ENCODE measurements around the gene HOXA1.

HOXA1 gene

DNA sequence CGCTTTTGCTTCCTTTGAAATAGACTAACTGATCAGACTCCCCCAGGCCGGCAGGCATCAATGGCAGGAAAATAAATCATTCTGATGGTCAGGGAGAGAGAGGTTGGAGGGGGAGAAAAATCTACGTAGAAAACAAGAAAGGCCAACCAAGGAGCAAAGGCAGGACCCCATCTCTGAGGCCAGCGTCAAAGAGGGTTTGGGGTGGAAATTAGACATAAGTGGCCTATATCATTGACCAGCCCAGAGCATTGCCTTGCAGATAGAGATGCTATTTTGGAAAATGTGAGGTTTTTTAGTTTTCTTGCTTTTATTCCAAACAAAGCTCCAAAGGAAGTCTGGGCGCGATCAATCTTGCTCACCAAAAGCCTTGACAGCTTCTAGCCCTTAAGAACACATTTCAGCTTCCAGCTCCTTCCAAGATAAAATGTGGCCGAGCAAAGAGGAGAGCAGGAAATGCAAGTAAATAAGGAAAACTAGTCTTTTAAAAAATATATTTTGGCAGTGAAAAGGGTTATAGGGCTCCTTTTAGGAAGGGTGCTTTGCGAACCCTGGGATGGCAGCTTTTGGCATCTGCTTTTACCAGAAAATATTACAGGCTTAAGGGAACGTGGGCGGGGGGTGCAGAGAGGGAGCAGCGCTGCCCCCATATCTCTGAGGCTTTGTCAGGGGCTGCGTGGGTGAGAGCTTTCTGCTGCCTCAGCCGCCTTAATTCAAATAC, 8.7 kb upstream of the HOXA1 start:
- no peak for DNase-seq

DNA sequence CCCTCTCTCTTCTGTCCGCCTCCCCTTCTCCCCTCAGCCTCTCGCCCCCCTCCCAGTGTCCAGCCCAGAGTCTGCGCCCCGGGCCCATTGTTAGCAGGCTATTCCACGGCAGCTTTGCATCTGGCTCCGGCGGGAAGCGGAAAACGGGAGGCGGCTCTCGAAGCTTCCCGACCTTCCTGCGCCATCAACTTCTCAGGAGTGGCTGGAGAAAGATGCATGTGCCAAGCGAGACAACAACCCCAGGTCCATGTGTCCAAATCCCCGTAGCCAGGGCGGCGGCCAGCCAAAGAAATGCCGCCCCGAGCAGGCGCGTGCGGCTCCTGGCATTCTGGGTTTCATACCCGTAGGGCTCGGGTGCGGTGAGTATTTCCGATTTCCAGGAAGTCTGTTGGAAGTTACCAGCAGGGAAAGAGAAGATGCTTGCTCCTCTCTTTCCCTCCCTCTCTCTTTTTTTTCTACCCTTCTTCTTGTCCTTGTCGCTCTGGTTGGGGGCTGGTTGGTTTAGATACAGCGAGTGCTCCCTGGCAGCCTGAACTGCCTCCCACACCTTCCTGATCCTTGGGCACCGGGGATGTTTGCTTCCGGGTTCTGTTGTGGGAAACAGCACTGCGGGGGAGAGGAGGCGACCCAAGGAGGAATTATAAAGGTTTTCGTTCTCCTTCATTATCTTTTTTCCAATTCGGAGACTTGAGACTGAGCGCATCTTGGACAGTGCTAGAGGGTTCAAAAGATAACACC, 7.9 kb upstream of the HOXA1 start:
- no peak for DNase-seq

DNA sequence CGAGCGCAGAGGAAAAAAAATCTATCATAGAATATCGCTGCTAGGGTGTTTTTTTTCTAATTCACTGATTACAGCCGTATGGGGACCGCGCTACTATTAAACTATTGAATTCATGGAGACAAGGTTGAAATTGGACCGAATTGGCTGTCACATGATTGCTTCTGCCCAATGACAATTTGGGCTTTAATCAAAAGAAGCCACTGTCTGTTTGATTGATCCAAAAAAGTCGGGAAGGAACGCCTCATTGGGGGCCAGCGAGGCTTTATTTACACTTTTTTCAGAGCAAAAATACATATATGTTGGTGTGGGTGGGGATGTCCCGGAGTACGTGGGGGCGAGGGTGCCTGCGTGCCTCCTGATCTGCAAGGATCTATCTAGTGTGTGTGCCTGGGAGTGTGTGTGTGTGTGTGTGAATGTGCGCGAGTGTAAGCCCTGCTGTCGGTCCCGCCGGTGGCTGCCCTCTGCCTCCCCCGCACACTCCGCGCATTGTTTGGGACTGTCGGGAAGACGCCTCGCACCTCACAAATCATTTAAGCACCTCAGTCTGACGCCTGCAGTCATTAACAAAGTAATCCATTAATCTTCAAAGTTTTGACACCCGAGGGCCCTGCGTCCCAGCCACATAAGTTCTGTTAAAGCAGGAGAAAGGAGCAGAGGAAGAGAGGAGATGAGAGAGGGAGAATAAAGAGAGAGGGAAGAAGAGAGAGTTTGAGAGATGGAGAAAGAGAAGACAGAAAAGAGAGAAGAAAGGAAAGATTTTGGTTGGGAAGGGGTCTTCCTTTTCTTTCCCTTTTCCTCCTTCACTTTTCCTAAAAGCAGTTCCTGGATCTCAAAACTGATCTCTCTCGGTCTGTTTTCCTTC, 7.0 kb upstream of the HOXA1 start, which contains the start of gene HOXA2:
HOXA2 (minus strand) TSS at position 103 of the 862 bp plus-strand sequence. CDS start 183 bp downstream, outside the sequence.
- no peak for DNase-seq

DNA sequence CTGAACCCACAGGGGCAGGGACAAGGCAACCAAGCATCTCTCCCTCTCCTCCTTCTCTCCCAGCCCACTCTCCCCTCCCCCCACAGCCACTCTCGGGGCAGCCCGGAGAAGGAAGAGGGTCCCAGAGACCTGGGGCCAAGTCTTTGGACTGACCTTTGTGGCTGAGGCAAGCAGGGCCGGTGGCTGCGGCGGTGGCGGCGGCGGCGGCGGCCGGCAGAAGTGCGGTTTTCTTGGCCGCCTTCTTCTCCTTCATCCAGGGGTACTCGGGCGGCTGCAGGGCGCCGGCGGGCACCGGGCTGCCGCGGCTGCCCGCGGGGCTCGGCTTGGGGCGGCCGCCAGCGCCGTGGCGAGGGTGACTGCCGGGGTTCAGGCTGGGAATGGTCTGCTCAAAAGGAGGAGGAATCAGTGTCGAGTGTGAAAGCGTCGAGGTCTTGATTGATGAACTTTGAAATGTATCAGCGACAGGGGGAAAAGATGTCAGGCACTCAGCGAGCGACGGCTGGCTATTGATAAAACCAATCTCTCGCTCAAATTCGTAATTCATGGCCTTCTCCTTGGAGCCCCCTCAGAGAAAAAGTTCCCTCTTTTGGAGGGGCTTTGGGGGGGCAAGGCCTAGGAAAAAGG, 6.3 kb upstream of the HOXA1 start:
- DNase-seq, result no peak

DNA sequence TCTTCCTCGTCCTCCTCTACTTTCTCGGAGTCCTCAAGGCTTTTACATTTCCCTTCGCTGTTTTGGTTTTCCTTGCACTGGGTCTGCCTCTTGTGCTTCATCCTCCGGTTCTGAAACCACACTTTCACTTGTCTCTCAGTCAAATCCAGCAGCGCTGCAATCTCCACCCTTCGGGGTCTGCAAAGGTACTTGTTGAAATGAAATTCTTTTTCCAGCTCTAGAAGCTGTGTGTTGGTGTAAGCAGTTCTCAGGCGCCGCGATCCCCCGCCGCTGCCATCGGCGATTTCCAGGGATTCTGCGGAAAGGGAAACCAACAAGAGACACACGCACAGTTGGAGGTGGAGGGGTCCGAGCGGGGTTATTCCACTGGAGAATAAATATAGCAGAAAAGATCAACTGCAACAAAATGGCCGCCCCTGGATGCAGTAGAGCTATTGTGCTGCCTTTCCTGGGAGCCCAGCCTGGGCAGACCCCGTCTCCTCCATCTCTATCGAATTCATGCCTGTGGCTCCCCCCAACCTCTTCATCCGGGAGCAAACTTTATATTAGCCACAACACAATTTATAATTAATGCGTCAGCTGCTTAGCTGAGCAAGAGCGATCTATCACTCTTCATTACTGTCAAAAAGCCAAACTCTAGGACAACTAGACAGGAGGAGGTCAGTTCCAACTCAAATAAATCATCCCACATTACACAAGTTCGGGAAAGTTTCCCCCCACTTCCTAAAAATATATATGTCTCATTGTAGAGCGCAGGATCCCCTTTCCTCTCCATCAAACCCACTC, 5.6 kb upstream of the HOXA1 start:
- no peak for DNase-seq

DNA sequence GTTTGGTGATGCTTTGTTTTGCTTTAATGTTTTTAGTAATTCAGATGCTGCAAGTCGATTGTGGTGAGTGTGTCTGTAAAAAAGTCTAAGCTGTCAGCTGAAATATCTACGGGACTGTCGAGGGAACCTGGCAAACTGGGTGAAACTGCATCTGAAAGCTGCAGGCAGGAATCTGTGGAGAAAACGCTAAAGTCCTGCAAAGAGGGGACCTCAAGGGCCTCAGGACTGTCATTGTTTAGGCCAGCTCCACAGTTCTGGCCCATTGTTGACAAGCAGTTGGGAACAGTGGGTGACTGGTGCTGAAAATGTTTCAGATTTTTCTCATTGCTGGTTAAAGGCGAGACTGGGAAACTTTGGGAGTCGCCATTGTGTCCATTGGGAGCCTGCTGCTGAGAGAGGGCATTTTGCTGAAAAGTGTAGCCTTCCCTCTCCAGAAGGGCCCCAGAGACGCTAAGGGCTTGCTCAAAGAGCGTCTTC, 4.9 kb upstream of the HOXA1 start:
- DNase-seq, result no peak

DNA sequence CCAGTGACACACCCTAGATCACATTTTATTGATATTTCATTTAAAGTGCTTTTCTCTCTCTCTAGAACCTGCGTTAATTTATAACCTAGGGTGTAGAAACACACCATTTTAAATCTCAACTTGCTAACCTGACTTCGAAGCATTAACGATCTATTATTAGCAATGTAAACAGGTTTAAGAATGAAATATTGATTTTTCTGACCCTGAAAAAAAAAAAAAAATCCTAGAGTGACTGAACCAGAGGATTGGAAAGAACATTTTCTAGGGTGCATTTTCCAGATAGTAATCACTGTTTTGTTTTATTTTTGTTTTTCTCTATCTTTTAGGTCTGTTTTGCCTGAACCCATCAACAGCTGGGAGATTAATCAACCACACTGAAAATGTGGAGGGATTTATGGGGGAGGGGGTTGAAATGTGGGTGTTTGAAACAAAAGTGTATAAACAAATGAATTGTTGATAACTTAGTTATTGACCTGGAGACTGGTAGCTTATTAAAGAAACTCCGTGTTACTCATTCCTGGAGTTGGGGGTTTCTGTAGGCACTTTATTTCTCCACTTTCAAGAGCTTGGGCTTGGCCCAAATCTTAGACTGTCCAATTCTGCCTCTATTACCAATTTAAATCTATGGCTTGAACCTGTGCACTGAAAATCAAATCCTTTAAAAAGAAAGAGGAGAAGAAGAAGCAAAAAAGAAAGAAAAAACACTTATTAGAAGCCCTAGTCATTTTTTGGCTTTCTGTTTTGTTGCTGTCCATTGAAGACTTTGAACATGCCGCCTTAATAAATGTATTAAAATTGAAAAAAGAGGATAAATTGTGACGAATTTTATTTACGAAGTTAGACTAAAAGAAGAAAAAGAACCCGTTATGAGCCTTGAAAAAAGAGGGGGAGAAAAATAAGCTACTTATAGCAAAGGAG, 3.9 kb upstream of the HOXA1 start:
- no peak for DNase-seq

DNA sequence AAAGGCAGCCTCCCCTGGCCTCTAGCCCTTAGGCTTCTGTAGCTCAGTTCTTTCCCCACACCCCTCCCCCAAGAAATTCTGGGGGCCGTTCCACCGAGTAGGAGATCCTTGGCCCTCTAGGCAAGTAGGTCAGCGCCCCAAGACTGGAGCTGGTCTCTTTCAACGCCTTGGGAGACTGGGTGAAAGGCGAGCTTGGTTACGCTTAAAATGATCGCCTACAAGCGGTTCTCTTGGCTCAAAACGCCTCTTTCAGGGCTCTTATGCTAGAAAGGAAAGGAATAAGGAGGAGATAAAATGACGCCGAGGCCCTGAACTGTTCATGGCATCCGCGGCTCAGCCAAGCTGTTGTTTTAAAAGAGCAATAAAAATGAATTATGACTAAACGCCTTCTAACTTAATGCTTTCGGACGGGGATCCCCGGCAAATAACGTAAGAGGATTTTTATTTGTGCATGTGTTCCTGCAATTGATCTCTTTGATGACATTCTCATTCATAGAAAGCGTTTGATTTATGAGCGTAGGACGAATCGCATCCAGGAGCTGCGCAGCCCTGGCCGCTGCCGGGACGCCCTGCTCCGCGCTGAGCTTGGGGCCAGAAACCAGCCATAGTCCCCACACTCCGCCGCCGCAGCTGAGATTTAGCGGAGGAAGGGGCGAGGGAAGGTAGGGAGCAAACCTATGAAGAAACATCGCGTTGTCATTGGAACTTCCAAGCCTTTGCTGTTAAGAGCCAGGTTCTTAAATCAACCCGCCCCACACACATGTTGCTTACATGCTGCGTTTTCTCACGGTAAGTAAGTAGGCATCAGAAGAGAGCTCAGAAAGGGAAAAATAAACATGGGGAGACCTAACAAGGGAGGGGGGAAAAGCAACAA, 3.0 kb upstream of the HOXA1 start:
- DNase-seq, result no peak

DNA sequence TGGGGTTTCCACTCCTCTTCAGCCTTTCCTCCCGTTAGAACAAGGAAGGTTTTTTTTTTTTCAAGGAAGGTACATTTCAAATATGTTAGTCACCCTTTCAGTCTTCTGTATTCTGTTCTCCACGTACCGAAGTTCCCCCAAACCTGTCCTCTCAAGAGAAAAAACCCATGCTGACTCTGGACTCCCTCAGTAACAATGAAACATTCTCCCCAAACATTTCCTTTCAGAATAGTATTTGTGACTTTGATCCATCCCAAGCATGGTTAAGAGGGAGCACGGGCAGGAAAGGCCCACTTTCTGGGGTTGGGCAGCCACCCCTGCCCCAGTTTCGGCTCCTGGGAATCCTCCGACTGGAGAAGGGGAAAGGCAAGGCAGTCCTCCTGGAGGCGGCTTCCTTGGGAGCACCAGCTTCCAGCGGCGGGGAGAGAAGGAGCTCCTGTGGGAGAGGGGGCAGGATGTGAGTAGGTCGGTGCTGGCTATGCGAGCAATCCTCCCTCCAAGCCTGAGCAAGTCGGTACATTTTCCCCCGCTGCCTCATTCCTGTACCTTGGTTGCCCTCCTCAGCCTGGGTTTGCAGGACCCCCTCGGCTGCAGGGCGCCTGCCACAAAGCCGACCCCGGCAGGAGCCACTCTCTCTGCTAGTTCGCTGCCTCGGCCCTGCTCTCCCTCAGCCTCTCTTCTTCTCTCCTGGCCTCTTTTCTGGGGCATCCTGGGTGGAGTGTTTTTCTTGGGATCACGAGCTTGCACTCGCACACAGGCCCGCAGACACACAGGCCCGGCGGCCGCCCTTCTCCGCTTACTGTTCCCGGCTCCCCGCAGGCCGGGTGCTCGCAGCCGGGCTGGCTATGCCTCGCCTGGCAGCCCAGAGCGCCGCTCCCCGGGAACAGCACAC, 2.1 kb upstream of the HOXA1 start:
- no peak for DNase-seq

DNA sequence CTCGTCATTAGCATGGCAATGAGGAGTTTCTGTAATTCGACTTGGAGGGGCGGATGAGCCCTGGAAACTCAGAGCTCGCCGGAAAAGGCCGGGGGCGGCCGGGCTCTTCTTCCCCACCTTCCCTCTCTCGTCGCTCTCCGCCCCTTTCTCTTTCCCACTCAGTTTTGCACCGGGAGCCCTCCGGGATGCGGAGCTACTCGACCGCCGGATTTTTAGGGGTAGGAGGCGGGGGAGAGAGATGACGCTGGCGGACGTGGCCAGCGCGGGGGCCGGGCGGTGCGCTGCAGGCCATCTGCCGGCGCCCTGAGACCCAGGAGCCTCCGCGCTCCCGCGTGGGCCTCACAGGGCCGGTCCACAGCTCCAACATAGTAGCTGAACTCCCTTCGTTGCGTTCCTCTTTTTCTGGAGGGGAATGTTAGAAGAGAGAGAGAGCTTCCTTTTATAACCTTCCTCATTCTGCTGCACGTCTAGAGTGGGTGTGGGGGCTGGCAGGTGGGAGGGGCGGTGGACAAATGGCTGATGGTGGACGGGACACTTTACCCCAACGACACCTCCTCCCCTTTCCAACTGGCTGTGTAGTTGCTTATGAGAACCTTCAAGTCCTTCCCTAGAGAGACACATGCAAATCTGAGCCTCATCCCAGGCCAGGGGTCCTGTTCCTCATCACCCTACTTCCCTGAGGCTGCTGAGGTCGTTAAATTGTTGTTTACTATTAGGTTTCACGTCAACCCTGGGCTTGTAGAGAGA, 1.1 kb upstream of the HOXA1 start:
- DNase-seq, result peak; percentile 34

DNA sequence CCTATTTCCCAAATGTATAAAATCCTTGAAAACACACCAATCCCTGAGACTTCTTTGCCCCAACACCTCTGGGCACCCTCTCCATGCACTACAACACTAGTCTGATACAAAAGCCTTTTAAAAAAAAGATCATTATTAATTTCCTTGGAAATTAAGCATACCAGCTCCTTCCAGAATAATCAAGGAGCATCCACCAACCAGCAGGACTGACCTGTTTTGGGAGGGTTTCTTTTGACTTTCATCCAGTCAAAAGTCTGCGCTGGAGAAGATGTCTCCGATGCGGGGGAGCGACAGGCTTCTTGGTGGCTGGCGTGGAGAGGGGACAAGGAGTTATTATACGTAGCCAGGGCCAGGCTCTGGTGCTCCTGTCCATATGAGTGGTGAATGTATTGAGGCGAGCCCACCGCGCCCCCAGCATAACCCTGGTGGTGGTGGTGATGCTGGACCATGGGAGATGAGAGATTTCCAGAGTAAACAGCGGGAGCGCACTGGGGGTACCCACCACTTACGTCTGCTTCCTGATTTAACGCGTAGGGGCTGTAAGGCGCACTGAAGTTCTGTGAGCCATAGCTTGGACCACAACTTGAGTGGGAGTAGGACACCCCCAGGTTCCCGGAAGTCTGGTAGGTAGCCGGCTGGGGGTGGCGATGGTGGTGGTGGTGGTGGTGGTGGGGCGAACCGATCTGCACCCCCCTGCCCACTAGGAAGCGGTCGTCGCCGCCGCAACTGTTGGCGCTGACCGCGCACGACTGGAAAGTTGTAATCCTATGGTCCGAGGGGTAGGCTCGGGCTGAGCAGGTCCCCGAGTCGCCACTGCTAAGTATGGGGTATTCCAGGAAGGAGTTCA, 527 bp downstream of the HOXA1 start:
- peak; percentile 34 for DNase-seq

DNA sequence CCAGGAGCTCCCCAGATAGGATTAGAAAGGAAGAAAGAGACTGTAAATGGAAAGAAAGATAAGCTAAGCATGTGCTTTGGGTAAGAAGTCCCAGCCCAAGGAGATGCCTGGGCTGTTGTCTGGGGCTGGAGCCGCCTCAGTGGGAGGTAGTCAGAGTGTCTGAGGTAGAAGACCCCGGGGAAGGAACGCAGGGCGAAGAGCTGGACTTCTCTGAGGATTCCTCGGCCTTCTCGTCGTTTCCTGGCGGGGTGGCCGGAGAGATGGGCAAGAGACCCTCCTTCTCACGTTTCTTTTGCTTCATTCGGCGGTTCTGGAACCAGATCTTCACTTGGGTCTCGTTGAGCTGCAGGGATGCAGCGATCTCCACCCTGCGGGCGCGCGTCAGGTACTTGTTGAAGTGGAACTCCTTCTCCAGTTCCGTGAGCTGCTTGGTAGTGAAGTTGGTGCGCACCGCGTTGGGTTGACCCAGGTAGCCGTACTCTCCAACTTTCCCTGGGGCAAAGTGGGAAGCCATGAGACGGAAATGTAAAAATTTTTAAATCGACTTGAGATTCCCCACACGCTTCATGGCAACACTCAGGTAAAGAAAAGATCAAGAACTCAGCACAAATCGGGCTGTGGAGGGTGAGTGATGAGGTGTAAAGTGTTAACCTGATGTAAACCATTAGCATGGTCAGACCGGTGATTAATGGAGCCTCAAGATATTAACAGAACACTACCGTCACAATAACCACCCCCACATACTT, 1.3 kb downstream of the HOXA1 start:
- no peak for DNase-seq

DNA sequence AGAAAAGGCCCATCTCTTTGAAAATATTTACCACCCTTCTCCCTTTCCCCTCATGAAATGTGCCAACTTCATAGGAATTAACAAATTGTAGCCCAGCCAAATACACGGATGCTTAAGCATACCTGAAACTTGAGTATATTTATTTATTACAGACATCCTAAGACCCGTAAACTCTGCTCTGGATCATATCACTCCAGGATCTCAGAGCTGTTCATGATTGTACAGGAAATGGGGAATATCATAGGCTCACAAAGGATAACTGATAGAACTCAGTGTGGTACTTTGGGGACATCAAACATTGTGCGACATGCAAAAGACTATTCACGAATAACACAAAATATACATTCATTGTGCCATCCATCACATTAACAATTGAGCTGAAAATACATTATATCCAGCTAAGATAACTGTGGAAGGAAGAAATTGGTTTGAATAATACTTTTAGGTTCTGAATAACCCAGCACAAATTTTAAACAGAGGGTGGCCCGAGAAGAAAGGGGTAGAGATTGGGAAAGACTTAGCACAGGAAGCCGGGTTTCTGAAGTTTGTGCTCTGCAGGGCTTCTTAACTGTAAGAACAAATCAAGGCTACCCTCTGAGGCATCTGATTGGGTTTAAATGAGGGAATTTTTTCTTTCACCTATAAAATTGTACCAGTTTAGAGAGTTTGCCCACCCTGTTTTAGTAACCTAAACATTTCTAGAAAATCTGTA, 2.5 kb downstream of the HOXA1 start:
- DNase-seq, result no peak

DNA sequence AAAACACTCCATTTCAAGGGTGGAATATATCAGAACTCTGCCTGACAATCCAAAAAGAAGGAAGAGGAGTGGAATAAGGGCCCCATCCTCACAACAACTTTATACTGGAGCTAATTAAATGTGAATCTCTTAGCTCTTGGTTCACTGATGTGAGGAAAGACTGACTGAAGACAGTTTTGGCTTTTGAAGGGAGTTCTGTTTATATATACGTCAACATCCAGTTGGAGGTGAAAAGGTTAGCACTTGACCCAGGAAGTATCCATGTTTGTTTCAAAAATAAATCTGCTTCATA, 3.0 kb downstream of the HOXA1 start:
- no peak for DNase-seq

DNA sequence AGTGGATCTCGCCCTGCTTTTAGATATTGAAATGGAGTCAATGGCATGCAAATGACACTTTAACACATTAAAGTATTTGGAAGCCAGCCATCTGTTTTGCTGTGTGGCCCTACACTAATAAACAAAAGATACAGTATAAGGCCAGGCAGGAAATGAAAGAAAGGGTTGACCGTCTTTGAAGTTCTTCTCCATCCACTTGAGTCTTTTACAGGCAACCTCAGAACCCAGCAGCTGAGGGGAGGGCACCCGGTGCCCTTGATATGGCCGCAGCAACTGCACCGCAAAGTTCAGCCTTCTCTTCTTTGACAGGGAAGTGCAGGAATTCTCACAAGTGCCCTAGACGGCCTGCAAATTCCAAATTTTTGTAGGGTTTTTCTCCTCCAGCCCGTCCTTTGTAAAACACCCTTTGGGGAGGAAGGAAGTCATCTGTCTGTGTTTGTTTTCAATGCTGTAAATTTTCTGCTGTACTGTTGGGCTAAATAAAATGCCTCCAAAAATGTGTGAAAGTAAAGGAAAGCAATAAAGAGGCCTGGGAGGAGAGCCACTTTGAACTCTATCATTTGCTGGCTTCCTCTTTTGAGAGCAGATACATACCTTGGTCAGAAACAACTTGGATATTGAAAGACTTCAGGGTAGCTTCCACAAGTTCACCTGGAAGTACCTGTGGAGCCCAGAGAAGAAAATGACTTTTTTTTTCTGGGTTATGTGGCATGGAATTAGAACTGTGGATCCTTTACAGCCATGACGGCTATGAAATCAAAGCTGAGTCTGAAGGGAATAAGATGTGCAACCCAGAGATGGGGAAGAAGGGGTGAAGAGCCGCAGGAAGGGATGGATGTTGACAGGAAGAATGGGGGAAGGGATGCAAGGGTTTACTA, 3.6 kb downstream of the HOXA1 start:
- DNase-seq, result no peak
